ENCODE measurements around the gene COP1.

DNA sequence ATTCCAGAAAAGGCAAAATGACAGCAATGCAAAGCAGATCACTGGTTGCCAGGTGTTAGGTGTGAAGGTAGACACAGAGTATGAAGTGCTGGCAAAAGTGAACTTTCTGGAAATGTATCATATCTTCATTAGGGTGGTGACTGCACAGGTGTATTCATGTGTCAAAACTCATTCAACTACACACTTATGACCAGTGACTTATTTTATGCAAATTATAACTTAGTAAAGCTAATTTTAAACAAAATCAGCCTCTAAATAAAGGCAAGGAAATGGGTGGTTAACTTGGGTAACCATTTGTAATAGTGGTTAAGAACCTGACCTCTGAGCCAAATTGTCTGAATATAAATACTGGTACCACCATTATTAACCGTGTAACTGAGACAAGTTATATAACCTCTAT, 7.4 kb downstream of the COP1 start:
- TF ChIP-seq POLR2A (IDR thresholded peaks at IDR 0.05) (no peak), EP300 (IDR thresholded peaks at IDR 0.05) (no peak)

Data from tibial nerve (tissue), 3 donors.